ENCODE measurements around the gene KIAA0930.
A peak's percentile ranks its signal among the peaks of the same experiment; 100 is the strongest.

Gene KIAA0930

DNA sequence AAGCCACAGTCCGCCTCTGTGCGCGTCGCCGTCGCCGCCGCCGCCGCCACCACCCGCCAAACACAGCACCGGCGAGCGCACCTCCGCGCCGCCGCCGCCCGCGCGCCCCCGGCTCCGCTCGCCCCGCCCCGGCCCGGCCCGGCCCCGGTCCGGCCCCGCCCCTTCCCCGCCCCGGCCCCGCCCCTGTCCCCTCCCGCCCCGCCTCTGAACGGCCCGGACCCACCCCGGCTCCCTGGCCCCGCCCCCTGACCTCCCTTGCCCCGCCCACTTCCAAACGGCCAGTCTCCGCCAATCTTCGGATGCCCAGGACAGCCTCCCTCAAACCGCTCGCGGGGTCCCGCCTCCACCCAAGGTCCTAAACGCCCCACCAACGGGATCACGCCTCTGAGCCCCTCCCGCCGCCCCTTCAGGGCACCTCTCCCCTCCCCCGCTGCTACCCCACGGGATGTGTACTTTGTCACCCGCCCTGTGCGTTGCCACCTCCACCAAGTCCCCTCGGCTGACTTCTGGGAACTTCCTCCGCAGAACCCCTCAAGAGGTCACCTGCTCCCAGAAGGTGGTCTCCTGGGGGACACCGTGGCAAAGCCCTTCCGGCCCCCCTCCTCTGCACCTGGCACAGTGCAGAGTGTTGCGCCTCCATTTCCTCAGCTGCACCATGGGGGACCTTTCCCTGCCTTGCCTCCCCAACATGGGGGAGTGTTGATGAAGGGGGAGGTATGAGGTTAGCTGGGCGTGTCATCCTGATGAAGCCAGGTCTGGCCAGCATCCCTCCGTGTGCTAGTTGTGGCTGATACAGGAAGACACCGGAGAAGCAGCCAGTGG, at the start of gene KIAA0930:
Gene KIAA0930, minus strand, starts transcription at position 85 of the 822 bp plus-strand sequence. CDS start 191 bp downstream, outside the sequence.
- Histone ChIP-seq H3K36me3 (ENCODE audit: low read length) (no peaks in the 10 kb centered on the region), H3K27me3 (ENCODE audit: low read length) (no peaks in the 10 kb centered on the region), H3K4me2 (ENCODE audit: low read depth, low read length, poor library complexity, severe bottlenecking) (peak within 1 kb of the TSS; percentile 77), H4K20me1 (ENCODE audit: low read depth, low read length) (no peaks in the 10 kb centered on the region), H3K9ac (ENCODE audit: low read length) (peak within 1 kb of the TSS; percentile 54), H3K9me3 (ENCODE audit: insufficient read depth, low read length) (no peaks in the 10 kb centered on the region), H3K79me2 (ENCODE audit: insufficient read depth, low read length) (no peaks in the 10 kb centered on the region), H3K4me3 (ENCODE audit: insufficient read depth, low read length, poor library complexity, severe bottlenecking) (peak within 1 kb of the TSS; percentile 59), H3F3A (ENCODE audit: insufficient read depth) (no peaks in the 10 kb centered on the region), H2AFZ (ENCODE audit: low read depth, low read length, severe bottlenecking) (no peak within 1 kb of the TSS), H3K27ac (ENCODE audit: low read depth, low read length) (no peak within 1 kb of the TSS), H3K9me2 (replicated peaks; ENCODE audit: insufficient read depth, low read length) (no peaks in the 10 kb centered on the region)
- TF ChIP-seq, protein P1, sequence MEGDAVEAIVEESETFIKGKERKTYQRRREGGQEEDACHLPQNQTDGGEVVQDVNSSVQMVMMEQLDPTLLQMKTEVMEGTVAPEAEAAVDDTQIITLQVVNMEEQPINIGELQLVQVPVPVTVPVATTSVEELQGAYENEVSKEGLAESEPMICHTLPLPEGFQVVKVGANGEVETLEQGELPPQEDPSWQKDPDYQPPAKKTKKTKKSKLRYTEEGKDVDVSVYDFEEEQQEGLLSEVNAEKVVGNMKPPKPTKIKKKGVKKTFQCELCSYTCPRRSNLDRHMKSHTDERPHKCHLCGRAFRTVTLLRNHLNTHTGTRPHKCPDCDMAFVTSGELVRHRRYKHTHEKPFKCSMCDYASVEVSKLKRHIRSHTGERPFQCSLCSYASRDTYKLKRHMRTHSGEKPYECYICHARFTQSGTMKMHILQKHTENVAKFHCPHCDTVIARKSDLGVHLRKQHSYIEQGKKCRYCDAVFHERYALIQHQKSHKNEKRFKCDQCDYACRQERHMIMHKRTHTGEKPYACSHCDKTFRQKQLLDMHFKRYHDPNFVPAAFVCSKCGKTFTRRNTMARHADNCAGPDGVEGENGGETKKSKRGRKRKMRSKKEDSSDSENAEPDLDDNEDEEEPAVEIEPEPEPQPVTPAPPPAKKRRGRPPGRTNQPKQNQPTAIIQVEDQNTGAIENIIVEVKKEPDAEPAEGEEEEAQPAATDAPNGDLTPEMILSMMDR (IDR thresholded peaks at IDR 0.05; ENCODE audit: insufficient read depth, low read length, poor library complexity, severe bottlenecking), result no peak
- no peak for TF ChIP-seq EZH2phosphoT487 (conservative IDR thresholded peaks at IDR 0.05; ENCODE audit: low read length)

DNA sequence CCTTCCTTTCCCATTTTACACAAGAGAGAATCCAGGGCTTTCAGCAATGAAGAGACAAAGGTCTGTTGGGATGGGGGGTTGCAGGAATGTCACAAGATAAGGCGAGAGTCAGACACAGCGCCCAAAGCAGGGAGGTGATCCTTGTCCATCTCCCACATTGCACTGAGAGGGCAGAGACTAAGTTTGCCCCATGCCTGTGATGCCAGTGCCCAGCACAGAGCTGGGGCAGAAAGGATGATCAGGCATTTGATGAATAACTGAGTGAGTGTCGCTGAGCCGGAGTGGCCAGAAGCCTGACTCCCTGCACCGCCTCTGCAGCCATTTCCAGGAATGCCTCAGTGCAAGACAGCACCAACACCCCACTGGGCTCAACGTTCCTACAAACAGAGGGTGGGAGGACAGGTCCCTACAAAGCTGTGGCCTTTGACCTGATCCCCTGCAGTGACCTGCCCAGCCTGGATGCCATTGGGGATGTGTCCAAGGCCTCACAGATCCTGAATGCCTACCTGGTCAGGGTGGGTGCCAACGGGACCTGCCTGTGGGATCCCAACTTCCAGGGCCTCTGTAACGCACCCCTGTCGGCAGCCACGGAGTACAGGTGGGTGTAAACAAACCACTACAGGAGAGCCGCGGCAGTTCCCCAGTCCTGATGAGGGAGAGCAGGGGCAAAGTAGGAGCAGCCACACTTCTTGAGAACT, 46.3 kb upstream of the KIAA0930 start:
- Histone ChIP-seq H3K9ac (ENCODE audit: low read length) (no peak overlapping the region), H3K27me3 (ENCODE audit: low read length) (no peaks in the 10 kb centered on the region), H3K9me2 (replicated peaks; ENCODE audit: insufficient read depth, low read length) (no peaks in the 10 kb centered on the region), H3K4me2 (ENCODE audit: low read depth, low read length, poor library complexity, severe bottlenecking) (no peak overlapping the region), H2AFZ (ENCODE audit: low read depth, low read length, severe bottlenecking) (no peak overlapping the region), H3K9me3 (ENCODE audit: insufficient read depth, low read length) (no peaks in the 10 kb centered on the region), H3K4me3 (ENCODE audit: insufficient read depth, low read length, poor library complexity, severe bottlenecking) (no peak overlapping the region), H4K20me1 (ENCODE audit: low read depth, low read length) (no peaks in the 10 kb centered on the region), H3F3A (ENCODE audit: insufficient read depth) (no peaks in the 10 kb centered on the region), H3K79me2 (ENCODE audit: insufficient read depth, low read length) (no peaks in the 10 kb centered on the region), H3K27ac (ENCODE audit: low read depth, low read length) (no peak overlapping the region), H3K36me3 (ENCODE audit: low read length) (no peaks in the 10 kb centered on the region)
- no peak for TF ChIP-seq EZH2phosphoT487 (conservative IDR thresholded peaks at IDR 0.05; ENCODE audit: low read length)
- TF ChIP-seq, protein P1 (IDR thresholded peaks at IDR 0.05; ENCODE audit: insufficient read depth, low read length, poor library complexity, severe bottlenecking), result no peak

DNA sequence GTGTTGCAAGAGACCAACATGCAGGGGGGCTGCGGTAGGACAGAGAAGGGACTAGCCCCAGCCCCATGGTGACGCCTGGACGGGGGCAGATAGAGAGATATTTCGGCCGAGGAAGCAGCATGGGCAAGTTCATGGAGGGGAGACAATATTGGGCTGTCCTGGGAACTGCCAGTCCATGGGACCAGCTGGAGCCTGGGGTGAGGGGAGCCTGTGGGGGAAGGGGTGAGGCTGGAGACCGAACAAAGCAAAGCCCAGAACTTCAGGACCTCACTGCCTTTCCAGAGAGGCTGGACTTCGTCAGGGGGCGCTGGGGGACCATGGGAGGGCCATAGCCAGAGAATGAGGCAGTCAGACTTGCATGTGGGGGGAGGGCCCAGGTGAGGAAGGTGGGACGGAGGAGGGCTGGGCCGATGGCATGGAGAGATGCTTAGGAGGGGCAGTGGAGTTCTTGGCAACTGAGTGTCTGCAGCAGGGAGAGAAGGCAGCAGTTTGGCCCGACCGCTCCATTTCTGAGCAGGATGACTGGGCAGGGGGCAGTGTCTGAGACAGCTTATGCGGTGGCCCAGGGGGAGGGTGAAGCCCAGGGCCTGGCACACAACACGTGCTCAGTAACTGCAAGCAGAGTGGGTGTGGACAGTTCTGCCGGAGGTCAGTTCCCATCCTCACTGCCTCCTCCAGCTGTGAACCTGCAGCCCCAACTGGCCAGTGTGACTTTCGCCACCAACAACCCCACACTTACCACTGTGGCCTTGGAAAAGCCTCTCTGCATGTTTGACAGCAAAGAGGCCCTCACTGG, 44.8 kb upstream of the KIAA0930 start:
- Histone ChIP-seq H3K4me2 (ENCODE audit: low read depth, low read length, poor library complexity, severe bottlenecking) (no peak overlapping the region), H3K79me2 (ENCODE audit: insufficient read depth, low read length) (no peaks in the 10 kb centered on the region), H4K20me1 (ENCODE audit: low read depth, low read length) (no peaks in the 10 kb centered on the region), H3K9ac (ENCODE audit: low read length) (no peak overlapping the region), H2AFZ (ENCODE audit: low read depth, low read length, severe bottlenecking) (no peak overlapping the region), H3K27ac (ENCODE audit: low read depth, low read length) (no peak overlapping the region), H3F3A (ENCODE audit: insufficient read depth) (no peaks in the 10 kb centered on the region), H3K36me3 (ENCODE audit: low read length) (no peaks in the 10 kb centered on the region), H3K27me3 (ENCODE audit: low read length) (no peaks in the 10 kb centered on the region), H3K4me3 (ENCODE audit: insufficient read depth, low read length, poor library complexity, severe bottlenecking) (no peak overlapping the region), H3K9me3 (ENCODE audit: insufficient read depth, low read length) (no peaks in the 10 kb centered on the region), H3K9me2 (replicated peaks; ENCODE audit: insufficient read depth, low read length) (no peaks in the 10 kb centered on the region)
- TF ChIP-seq, protein P1 (IDR thresholded peaks at IDR 0.05; ENCODE audit: insufficient read depth, low read length, poor library complexity, severe bottlenecking), result no peak
- no peak for TF ChIP-seq EZH2phosphoT487 (conservative IDR thresholded peaks at IDR 0.05; ENCODE audit: low read length)
